HG03457 (cell line): ENCODE data around the gene PHC3.
"Not testable (repeated sequence)": the region's sequence is repeated elsewhere in the genome, so short reads cannot be mapped to it uniquely, and the experiment has no call there.

ENCODE experiments used
- ATAC-seq: cut with Tn5 transposase; IDR thresholded peaks from one replicate; pipeline ENCODE4 v1.9.1; 2021; ENCODE audit warnings: moderate number of reproducible peaks; ENCODE audit not compliant: unreplicated experiment

Gene PHC3

GRCh38 chr3:170130532-170130931 is 51.0 kb downstream of the PHC3 start:
- no peak for ATAC-seq

- peak; percentile 34 for ATAC-seq
Measured at GRCh38 chr3:170128977-170129431, 52.5 kb downstream of the PHC3 start.

GRCh38 chr3:170128259-170128976 is 53.1 kb downstream of the PHC3 start:
- peak; percentile 80 for ATAC-seq

GRCh38 chr3:170117134-170117533 is 64.4 kb downstream of the PHC3 start:
- no peak for ATAC-seq

GRCh38 chr3:170114165-170114564 is 67.4 kb downstream of the PHC3 start:
- ATAC-seq = not testable (repeated sequence)

- ATAC-seq = no peak
Measured at GRCh38 chr3:170111147-170111771, 70.3 kb downstream of the PHC3 start.

GRCh38 chr3:170109579-170110293 is 71.8 kb downstream of the PHC3 start:
- ATAC-seq = no peak

- ATAC-seq = no peak
Measured at GRCh38 chr3:170108955-170109354, 72.6 kb downstream of the PHC3 start.

GRCh38 chr3:170107941-170108340 is 73.6 kb downstream of the PHC3 start:
- no peak for ATAC-seq

- no peak for ATAC-seq
Measured at GRCh38 chr3:170102431-170102830, 79.1 kb downstream of the PHC3 start.

GRCh38 chr3:170100944-170101343 is 80.6 kb downstream of the PHC3 start:
- no peak for ATAC-seq

GRCh38 chr3:170098753-170099152 is 82.8 kb downstream of the PHC3 start:
- no peak for ATAC-seq

- ATAC-seq = no peak
Measured at GRCh38 chr3:170096342-170096741, 85.2 kb downstream of the PHC3 start.

GRCh38 chr3:170095771-170096170 is 85.8 kb downstream of the PHC3 start:
- ATAC-seq = no peak

GRCh38 chr3:170092907-170093306 is 88.6 kb downstream of the PHC3 start:
- no peak for ATAC-seq

GRCh38 chr3:170090601-170090981 is 90.9 kb downstream of the PHC3 start:
- no peak for ATAC-seq

GRCh38 chr3:170089862-170090600 is 91.5 kb downstream of the PHC3 start:
- ATAC-seq = no peak

- no peak for ATAC-seq
Measured at GRCh38 chr3:170085396-170085795, 96.1 kb downstream of the PHC3 start.

- ATAC-seq = no peak
Measured at GRCh38 chr3:170083343-170083742, 98.2 kb downstream of the PHC3 start.

- no peak for ATAC-seq
Measured at GRCh38 chr3:170081079-170081741, 100.3 kb downstream of the PHC3 start.

GRCh38 chr3:170080605-170081004 is 100.9 kb downstream of the PHC3 start:
- ATAC-seq = no peak
